ENCODE data around the gene PGAM1.

The PGAM1 gene

DNA sequence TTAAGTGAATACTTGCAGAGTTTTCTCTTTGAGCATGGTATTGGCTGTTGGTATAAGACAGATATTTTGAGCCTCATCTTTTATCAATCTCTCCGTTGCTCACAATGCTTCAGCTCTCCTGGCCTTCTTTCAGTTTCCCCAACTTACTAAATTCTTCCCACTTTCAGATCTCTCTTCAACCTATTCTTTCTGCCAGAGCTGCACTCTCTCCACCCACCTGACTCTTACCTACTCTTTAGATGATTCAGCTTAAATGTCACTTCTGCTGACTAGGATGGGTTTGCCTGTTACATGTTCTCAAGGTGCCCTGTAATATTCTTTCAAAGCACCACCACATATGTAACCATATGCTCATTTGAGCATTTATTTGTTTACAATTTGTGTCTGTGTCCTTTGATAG, 18.2 kb downstream of the PGAM1 start:
- DNase-seq (ENCODE audit: low read depth): no peak
- TF ChIP-seq, protein P1, sequence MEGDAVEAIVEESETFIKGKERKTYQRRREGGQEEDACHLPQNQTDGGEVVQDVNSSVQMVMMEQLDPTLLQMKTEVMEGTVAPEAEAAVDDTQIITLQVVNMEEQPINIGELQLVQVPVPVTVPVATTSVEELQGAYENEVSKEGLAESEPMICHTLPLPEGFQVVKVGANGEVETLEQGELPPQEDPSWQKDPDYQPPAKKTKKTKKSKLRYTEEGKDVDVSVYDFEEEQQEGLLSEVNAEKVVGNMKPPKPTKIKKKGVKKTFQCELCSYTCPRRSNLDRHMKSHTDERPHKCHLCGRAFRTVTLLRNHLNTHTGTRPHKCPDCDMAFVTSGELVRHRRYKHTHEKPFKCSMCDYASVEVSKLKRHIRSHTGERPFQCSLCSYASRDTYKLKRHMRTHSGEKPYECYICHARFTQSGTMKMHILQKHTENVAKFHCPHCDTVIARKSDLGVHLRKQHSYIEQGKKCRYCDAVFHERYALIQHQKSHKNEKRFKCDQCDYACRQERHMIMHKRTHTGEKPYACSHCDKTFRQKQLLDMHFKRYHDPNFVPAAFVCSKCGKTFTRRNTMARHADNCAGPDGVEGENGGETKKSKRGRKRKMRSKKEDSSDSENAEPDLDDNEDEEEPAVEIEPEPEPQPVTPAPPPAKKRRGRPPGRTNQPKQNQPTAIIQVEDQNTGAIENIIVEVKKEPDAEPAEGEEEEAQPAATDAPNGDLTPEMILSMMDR (IDR thresholded peaks at IDR 0.05; ENCODE audit: insufficient read depth, low read depth, low read length, missing control alignments): no peak
- H3K4me3 ChIP-seq (ENCODE audit: low read length): no peak overlapping the region

GRCh38 chr10:97445357-97445721, 19.3 kb downstream of the PGAM1 start:
- DNase-seq (ENCODE audit: low read depth): no peak
- TF ChIP-seq, protein P1 (IDR thresholded peaks at IDR 0.05; ENCODE audit: insufficient read depth, low read depth, low read length, missing control alignments): no peak
- peak overlapping the region; percentile 93 for H3K4me3 ChIP-seq (ENCODE audit: low read length)

- TF ChIP-seq, protein P1 (IDR thresholded peaks at IDR 0.05; ENCODE audit: insufficient read depth, low read depth, low read length, missing control alignments): peak; percentile 5
- peak within 1 kb of the TSS; percentile 93 for H3K4me3 ChIP-seq (ENCODE audit: low read length)
Measured at GRCh38 chr10:97445722-97446639, 20.0 kb downstream of the PGAM1 start, which contains the start of the genes EXOSC1 and ZDHHC16. Gene EXOSC1 (minus strand): TSS chr10:97446006. CDS start chr10:97445985, 21 bp downstream. Gene ZDHHC16 (plus strand): TSS chr10:97446175. CDS start chr10:97451676, 5,501 bp downstream.

GRCh38 chr10:97450828-97451227, 24.8 kb downstream of the PGAM1 start:
- no peak overlapping the region for H3K4me3 ChIP-seq (ENCODE audit: low read length)
- TF ChIP-seq, protein P1 (IDR thresholded peaks at IDR 0.05; ENCODE audit: insufficient read depth, low read depth, low read length, missing control alignments): no peak
- DNase-seq (ENCODE audit: low read depth): peak; percentile 32

More at GRCh38 chr10:97445722-97446639, 20.0 kb downstream of the PGAM1 start, which contains the start of the genes EXOSC1 and ZDHHC16:
- peak; percentile 97 for DNase-seq (ENCODE audit: low read depth)

- H3K4me3 ChIP-seq (ENCODE audit: low read length): no peak overlapping the region
- no peak for DNase-seq (ENCODE audit: low read depth)
- TF ChIP-seq, protein P1 (IDR thresholded peaks at IDR 0.05; ENCODE audit: insufficient read depth, low read depth, low read length, missing control alignments): no peak
Measured at GRCh38 chr10:97451605-97452004, 25.6 kb downstream of the PGAM1 start.

DNA sequence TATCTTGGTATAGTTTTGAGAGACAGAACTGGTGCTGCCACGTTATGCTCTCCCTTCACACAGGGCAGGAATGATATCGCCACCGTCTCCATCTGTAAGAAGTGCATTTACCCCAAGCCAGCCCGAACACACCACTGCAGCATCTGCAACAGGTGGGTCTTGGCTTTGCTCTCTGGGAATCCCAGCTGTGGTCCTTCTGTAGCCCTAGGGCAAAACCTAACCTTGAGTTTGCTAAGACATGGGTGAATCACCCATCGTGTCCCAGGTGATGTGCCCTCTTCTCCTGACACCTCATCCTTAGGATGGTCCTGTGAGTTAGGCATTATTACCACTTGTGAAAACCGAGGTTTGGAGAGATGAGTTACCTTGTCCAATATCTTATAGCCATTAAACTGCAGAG, 26.4 kb downstream of the PGAM1 start:
- H3K4me3 ChIP-seq (ENCODE audit: low read length): no peak overlapping the region
- TF ChIP-seq, protein P1 (IDR thresholded peaks at IDR 0.05; ENCODE audit: insufficient read depth, low read depth, low read length, missing control alignments): no peak
- peak; percentile 32 for DNase-seq (ENCODE audit: low read depth)
